Chondrocyte (in vitro differentiated cells): ENCODE results near the gene RFPL1. TPM values are rescaled to one million over a fixed set of nuclear protein-coding genes. Genes with fewer than 3 reads are reported as not detected.
"Not testable (repeated sequence)": the region's sequence is repeated elsewhere in the genome, so short reads cannot be mapped to it uniquely, and the experiment has no call there.

Source experiments
- DNase-seq: peaks from one replicate; pipeline ENCODE4 v3.0.0; 2021; ENCODE audit warnings: mixed read lengths, low spot score
- H3K27ac Mint-ChIP-seq: one replicate; pipeline ENCODE4 v1.8.0; 2021; ENCODE audit warnings: mild to moderate bottlenecking, moderate library complexity, mixed read lengths; ENCODE audit not compliant: unreplicated experiment
- H3K27me3 Mint-ChIP-seq: 2 replicates; pipeline ENCODE4 v1.8.0; 2021; ENCODE audit warnings: low read depth, mixed read lengths
- H3K36me3 Mint-ChIP-seq: 2 replicates; pipeline ENCODE4 v1.8.0; 2021; ENCODE audit warnings: low read depth, mixed read lengths
- H3K4me1 Mint-ChIP-seq: 2 replicates; pipeline ENCODE4 v1.8.0; 2021; ENCODE audit warnings: low read depth, mild to moderate bottlenecking, mixed read lengths
- H3K4me3 Mint-ChIP-seq: one replicate; pipeline ENCODE4 v1.8.0; 2021; ENCODE audit warnings: mild to moderate bottlenecking, moderate library complexity, mixed read lengths; ENCODE audit not compliant: unreplicated experiment
- H3K9me3 Mint-ChIP-seq: 2 replicates; pipeline ENCODE4 v1.8.0; 2021; ENCODE audit warnings: low read depth, mixed read lengths
- total RNA-seq: library from RNA; stranded (reverse); gene quantifications from 3 replicates; pipeline ENCODE4 v1.2.1, GENCODE V29; 2021
- TF ChIP-seq, protein P1 (sequence below): fragments of 200-600 bp; sonication (generic); IDR thresholded peaks from 2 replicates; pipeline ENCODE4 v1.5.0; 2021; ENCODE audit warnings: antibody characterized with exemption, mild to moderate bottlenecking, moderate library complexity

Gene RFPL1
- total RNA-seq, 1 donor from 2014 or later: not detected

DNA sequence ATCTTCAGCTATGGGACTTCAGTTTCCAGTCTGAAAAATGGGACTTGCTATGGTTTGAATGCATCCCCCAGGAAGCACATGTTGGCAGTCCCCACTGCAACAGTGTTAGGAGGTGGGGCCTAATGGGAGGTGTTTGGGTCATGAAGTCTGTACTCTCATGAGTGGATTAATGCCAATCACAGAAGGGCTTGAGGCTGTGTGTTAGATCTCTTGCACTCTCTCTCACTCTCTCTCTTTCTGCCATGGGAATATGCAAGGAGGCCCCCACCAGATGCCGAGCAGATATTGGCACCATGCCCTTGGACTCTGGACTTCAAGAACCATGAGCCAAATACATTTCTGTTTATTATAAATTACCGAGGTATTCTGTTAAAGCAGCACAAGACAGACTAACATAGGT, 42.3 kb upstream of the RFPL1 start:
- H3K27ac Mint-ChIP-seq: no peak overlapping the region
- TF ChIP-seq, protein P1, sequence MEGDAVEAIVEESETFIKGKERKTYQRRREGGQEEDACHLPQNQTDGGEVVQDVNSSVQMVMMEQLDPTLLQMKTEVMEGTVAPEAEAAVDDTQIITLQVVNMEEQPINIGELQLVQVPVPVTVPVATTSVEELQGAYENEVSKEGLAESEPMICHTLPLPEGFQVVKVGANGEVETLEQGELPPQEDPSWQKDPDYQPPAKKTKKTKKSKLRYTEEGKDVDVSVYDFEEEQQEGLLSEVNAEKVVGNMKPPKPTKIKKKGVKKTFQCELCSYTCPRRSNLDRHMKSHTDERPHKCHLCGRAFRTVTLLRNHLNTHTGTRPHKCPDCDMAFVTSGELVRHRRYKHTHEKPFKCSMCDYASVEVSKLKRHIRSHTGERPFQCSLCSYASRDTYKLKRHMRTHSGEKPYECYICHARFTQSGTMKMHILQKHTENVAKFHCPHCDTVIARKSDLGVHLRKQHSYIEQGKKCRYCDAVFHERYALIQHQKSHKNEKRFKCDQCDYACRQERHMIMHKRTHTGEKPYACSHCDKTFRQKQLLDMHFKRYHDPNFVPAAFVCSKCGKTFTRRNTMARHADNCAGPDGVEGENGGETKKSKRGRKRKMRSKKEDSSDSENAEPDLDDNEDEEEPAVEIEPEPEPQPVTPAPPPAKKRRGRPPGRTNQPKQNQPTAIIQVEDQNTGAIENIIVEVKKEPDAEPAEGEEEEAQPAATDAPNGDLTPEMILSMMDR: no peak
- H3K36me3 Mint-ChIP-seq: no peaks in the 10 kb centered on the region
- peaks cover 12% of the 10 kb centered on the region for H3K4me1 Mint-ChIP-seq
- H3K27me3 Mint-ChIP-seq: peaks cover 9% of the 10 kb centered on the region
- H3K9me3 Mint-ChIP-seq: no peaks in the 10 kb centered on the region
- no peak for DNase-seq
- H3K4me3 Mint-ChIP-seq: no peak overlapping the region

DNA sequence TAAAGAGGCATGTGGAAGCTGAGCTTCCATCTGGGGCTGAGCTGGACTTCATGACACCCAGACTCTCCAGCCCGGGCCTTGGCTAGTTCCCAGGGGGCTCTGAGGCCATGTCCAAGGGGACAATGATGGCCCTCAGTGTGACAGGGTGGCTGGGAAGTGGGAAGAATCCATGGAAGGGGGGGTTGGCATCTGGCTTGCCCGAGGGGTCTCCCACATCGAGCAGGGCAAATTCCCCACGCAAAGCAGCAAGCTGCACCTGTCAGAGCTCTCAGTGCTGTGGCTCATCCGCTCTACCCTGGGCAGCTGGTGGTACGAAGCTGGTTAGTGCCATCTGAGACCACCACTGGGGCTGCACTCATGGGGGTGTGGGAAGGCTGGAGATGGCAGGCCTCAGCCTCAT, 40.6 kb upstream of the RFPL1 start:
- H3K4me1 Mint-ChIP-seq: peaks cover 12% of the 10 kb centered on the region
- TF ChIP-seq, protein P1: no peak

DNA sequence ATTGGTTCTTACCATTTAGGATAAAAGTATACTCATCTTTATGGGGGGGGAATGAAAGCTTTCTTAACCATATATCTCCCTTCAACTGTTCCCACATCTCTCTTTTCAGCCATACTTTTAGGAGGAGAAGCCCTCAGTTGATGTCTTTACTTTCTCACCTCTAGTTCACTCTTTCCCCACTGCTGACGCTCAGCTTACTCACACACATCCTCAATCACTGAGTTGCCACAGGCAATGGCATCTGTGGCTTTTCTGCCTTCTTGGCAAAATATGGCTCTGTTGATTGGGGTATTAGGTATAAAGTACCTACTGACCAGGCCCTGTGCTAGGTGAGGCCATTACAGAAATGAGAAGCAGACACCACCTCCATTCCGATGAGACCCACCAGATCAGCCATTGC, 37.8 kb upstream of the RFPL1 start:
- no peak for DNase-seq
- TF ChIP-seq, protein P1: no peak
- H3K9me3 Mint-ChIP-seq: no peaks in the 10 kb centered on the region
- H3K36me3 Mint-ChIP-seq: no peaks in the 10 kb centered on the region
- H3K4me1 Mint-ChIP-seq: peaks cover 7% of the 10 kb centered on the region
- no peak overlapping the region for H3K4me3 Mint-ChIP-seq
- peaks cover 19% of the 10 kb centered on the region for H3K27me3 Mint-ChIP-seq
- no peak overlapping the region for H3K27ac Mint-ChIP-seq

More for the DNA sequence above, 40.6 kb upstream of the RFPL1 start:
- H3K9me3 Mint-ChIP-seq: no peaks in the 10 kb centered on the region
- H3K4me3 Mint-ChIP-seq: no peak overlapping the region
- H3K27me3 Mint-ChIP-seq: peaks cover 15% of the 10 kb centered on the region
- no peak for DNase-seq
- H3K27ac Mint-ChIP-seq: no peak overlapping the region
- H3K36me3 Mint-ChIP-seq: no peaks in the 10 kb centered on the region

DNA sequence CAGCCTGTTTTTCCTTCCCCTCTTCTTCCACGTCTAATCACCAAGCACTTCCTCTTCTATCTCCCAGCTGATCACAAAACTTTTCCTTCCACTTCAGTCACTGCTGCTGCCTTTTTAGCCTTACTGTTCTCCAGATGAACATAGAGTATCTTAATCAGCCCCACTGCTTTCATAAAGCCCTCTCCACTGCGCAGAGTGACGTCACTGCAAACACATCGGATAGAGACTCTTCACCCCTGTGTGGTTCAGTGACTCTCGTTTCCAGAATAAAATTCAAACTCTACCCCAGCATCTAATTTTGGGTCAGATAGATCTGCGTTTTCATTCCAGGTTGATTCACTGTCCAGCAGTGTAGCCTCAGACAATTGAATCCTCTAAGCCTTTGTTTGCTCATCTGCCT, 36.8 kb upstream of the RFPL1 start:
- H3K4me3 Mint-ChIP-seq, H3K36me3 Mint-ChIP-seq, DNase-seq, H3K4me1 Mint-ChIP-seq, H3K27ac Mint-ChIP-seq, H3K9me3 Mint-ChIP-seq: not testable (repeated sequence)
- peaks cover 20% of the 10 kb centered on the region for H3K27me3 Mint-ChIP-seq

DNA sequence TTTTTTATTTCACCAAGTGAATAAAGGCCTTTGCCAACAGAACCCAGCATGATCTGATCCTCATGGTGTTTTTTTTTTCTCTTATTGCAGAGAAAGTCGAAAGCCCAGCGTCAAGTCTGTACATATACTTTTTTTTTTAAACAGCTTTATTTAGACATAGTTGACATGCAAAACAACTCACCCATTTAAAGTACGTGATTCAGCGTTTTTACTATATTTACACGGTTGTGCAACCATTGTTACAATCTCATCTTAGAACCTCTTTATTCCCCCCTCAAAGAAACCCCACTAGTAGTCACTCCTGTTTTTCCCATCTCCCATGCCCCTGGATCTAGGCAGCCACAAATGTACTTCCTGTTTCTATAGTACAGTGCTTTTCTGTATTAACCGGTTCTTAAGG, 29.4 kb upstream of the RFPL1 start:
- TF ChIP-seq, protein P1: no peak
- no peaks in the 10 kb centered on the region for H3K36me3 Mint-ChIP-seq
- peaks cover 10% of the 10 kb centered on the region for H3K27me3 Mint-ChIP-seq
- H3K27ac Mint-ChIP-seq: no peak overlapping the region
- no peaks in the 10 kb centered on the region for H3K9me3 Mint-ChIP-seq
- H3K4me3 Mint-ChIP-seq: no peak overlapping the region
- H3K4me1 Mint-ChIP-seq: no peaks in the 10 kb centered on the region
- no peak for DNase-seq

DNA sequence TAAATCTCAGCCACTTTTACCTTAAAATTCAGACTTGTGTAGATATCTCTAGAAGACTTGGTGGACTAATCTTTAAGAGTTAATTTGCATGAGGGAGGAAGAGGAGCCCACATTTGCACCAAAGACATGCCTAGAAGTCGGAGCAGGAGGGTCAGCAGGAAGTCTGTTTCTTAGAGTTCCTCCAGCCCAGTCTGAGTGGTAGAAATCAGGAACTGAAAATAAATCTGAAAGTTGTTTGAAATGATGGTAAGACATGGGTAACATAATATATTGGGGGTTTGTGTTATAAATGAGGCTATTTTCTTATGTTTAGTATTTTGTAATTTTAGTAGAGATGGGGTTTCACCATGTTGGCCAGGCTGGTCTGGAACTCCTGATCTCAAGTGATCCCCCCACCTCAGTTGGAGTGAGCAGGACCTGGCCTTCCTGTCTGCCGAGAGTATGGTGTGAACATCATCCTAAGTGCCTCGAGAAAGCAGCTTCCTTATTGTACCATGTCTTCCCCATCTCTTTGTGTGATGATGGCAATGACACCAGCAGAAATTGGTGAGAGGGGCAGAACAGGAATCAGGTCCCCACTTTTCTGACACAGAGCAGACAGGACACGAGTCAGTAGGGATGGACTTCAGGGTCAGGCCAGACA, 26.7 kb upstream of the RFPL1 start:
- not testable (repeated sequence) for H3K36me3 Mint-ChIP-seq, H3K4me1 Mint-ChIP-seq, H3K27ac Mint-ChIP-seq, DNase-seq, H3K9me3 Mint-ChIP-seq, H3K27me3 Mint-ChIP-seq, H3K4me3 Mint-ChIP-seq
